Measurements from ENCODE around the gene KCTD11. TPM values are rescaled to one million over a fixed set of nuclear protein-coding genes. Genes with fewer than 3 reads are reported as not detected.

The KCTD11 gene
- total RNA-seq, 1 experiment from 2014 or later = 5.3 TPM

- Mint-ChIP-seq H3K36me3 (ENCODE audit: insufficient read depth in 1 of 3, low read depth in 3 of 3) (peaks cover 3 to 5% (median 4%) of the 10 kb centered on the region in 3 experiments; a peak in 5 of 7 replicates), H3K27me3 (ENCODE audit: low read depth) (peaks cover 16% of the 10 kb centered on the region), H3K27ac (peak overlapping the region in 1 of 3 experiments; percentile 27; a peak in 1 of 7 replicates), H3K4me3 (no peak overlapping the region), H3K4me1 (peaks cover 0 to 6% of the 10 kb centered on the region in 2 experiments; a peak in 3 of 4 replicates), H3K9me3 (peaks cover 4 to 6% of the 10 kb centered on the region in 2 experiments)
- no peak overlapping the region for H4K8ac ChIP-seq (replicated peaks; ENCODE audit: insufficient read length, low read depth, low read length)
- no peak overlapping the region for H3K4ac ChIP-seq (ENCODE audit: low read depth, low read length)
- H2BK5ac ChIP-seq (ENCODE audit: insufficient read length, low read length) = no peak overlapping the region
- no peak overlapping the region for H3K18ac ChIP-seq (ENCODE audit: insufficient read length, low read depth, low read length)
- no peaks in the 10 kb centered on the region for H3K23me2 ChIP-seq (ENCODE audit: insufficient read length, low read depth, low read length, poor library complexity, severe bottlenecking)
- no peak overlapping the region for H2BK12ac ChIP-seq (ENCODE audit: insufficient read length, low read depth, low read length)
- no peak overlapping the region for H4K91ac ChIP-seq (ENCODE audit: insufficient read length, low read depth, low read length)
- H2AFZ ChIP-seq (ENCODE audit: low read length) = no peak overlapping the region
- H4K20me1 ChIP-seq (ENCODE audit: control insufficient read depth, insufficient read depth, insufficient read length) = no peaks in the 10 kb centered on the region
- H3K56ac ChIP-seq (ENCODE audit: insufficient read length, low read depth, low read length) = no peak overlapping the region
- no peak overlapping the region for H3K27ac ChIP-seq (ENCODE audit: insufficient read length, low read depth, low read length)
- H2BK15ac ChIP-seq (ENCODE audit: low read depth, low read length) = no peak overlapping the region
- H3K4me1 ChIP-seq (ENCODE audit: insufficient read depth, low read length) = no peaks in the 10 kb centered on the region
- no peaks in the 10 kb centered on the region for H3K9me3 ChIP-seq (ENCODE audit: control insufficient read depth, low read depth, low read length)
- no peak overlapping the region for H3K14ac ChIP-seq (ENCODE audit: insufficient read depth, low read length)
- H3K23ac ChIP-seq (ENCODE audit: insufficient read length, low read depth, low read length) = no peak overlapping the region
- H4K5ac ChIP-seq (ENCODE audit: insufficient read length, low read depth, low read length) = no peak overlapping the region
- no peak for DNase-seq
- no peak for TF ChIP-seq CTCF (conservative IDR thresholded peaks at IDR 0.05)
- no peaks in the 10 kb centered on the region for H3K27me3 ChIP-seq (ENCODE audit: insufficient read depth, low read length)
- H3K79me2 ChIP-seq (ENCODE audit: insufficient read depth, low read length) = no peaks in the 10 kb centered on the region
- no peak overlapping the region for H3K4me2 ChIP-seq (ENCODE audit: insufficient read depth, insufficient read length, low read length)
- H3T11ph ChIP-seq (ENCODE audit: low read length) = no peak overlapping the region
- no peak overlapping the region for H2AK5ac ChIP-seq (ENCODE audit: insufficient read length, low read length)
- no CpG with 5 or more reads among the region's 2 CpGs for WGBS (ENCODE audit: extremely low coverage, insufficient read length, low lambda C conversion rate)
- H2BK20ac ChIP-seq (ENCODE audit: low read depth, low read length, poor library complexity, severe bottlenecking) = no peak overlapping the region
- H3K9ac ChIP-seq (ENCODE audit: extremely low read depth, insufficient read length, low read length) = no peak overlapping the region
- no peaks in the 10 kb centered on the region for H3K79me1 ChIP-seq (ENCODE audit: insufficient read depth, low read depth, low read length, poor library complexity, severe bottlenecking)
- H2BK120ac ChIP-seq (ENCODE audit: low read depth, low read length, poor library complexity, severe bottlenecking) = no peak overlapping the region
Observed at GRCh38 chr17:7374353-7374752, 22.4 kb downstream of the KCTD11 start.

Data from H9 (cell line).